GM23248 (cell line): Measurements from ENCODE around the gene RBM8A. TPM values are rescaled to one million over a fixed set of nuclear protein-coding genes. Genes with fewer than 3 reads are reported as not detected.
A peak's percentile ranks its signal among the peaks of the same experiment; 100 is the strongest.

Experiments used
- DNase-seq: peaks from one replicate; pipeline ENCODE4 v3.0.0-alpha.2; 2015
- H2AFZ ChIP-seq: fragments of 200-600 bp; sonication (generic); 2 replicates; pipeline ENCODE4 v1.6.1; 2016; ENCODE audit warnings: antibody characterized with exemption
- H3F3A ChIP-seq: fragments of 200-600 bp; sonication (generic); 2 replicates; pipeline ENCODE4 v1.6.1; 2016; ENCODE audit warnings: mild to moderate bottlenecking, antibody characterized with exemption, mixed run types; ENCODE audit not compliant: insufficient read depth
- H3K27ac ChIP-seq: fragments of 200-600 bp; sonication (generic); 2 replicates; pipeline ENCODE4 v1.5.1; 2016; ENCODE audit warnings: mild to moderate bottlenecking
- H3K27me3 ChIP-seq: fragments of 200-600 bp; sonication (generic); replicated peaks from 2 replicates; pipeline ENCODE4 v1.6.1; 2016; ENCODE audit warnings: mild to moderate bottlenecking; ENCODE audit not compliant: insufficient read depth
- H3K36me3 ChIP-seq: fragments of 200-600 bp; sonication (generic); 2 replicates; pipeline ENCODE4 v1.6.1; 2016; ENCODE audit warnings: low read depth, mild to moderate bottlenecking
- H3K4me1 ChIP-seq: fragments of 200-600 bp; sonication (generic); 2 replicates; pipeline ENCODE4 v1.6.1; 2016; ENCODE audit warnings: mild to moderate bottlenecking; ENCODE audit not compliant: insufficient read depth
- H3K4me2 ChIP-seq: fragments of 200-600 bp; sonication (generic); one replicate; pipeline ENCODE4 v1.6.1; 2016; ENCODE audit warnings: mild to moderate bottlenecking; ENCODE audit not compliant: unreplicated experiment
- H3K4me3 ChIP-seq: fragments of 200-600 bp; sonication (generic); 2 replicates; pipeline ENCODE4 v1.5.1; 2016; ENCODE audit warnings: mild to moderate bottlenecking
- H3K79me2 ChIP-seq: fragments of 200-600 bp; sonication (generic); 2 replicates; pipeline ENCODE4 v1.6.1; 2016; ENCODE audit warnings: mild to moderate bottlenecking; ENCODE audit not compliant: insufficient read depth
- H3K9ac ChIP-seq: fragments of 200-600 bp; sonication (generic); 2 replicates; pipeline ENCODE4 v1.6.1; 2016; ENCODE audit warnings: mild to moderate bottlenecking
- H3K9me2 ChIP-seq: fragments of 200-600 bp; sonication (generic); 2 replicates; pipeline ENCODE4 v1.6.1; 2016; ENCODE audit warnings: mixed run types, mild to moderate bottlenecking, moderate library complexity; ENCODE audit not compliant: insufficient read depth
- H3K9me3 ChIP-seq: fragments of 200-600 bp; sonication (generic); one replicate; pipeline ENCODE4 v1.6.1; 2017; ENCODE audit warnings: low read depth
- H4K20me1 ChIP-seq: fragments of 200-600 bp; sonication (generic); 2 replicates; pipeline ENCODE4 v1.6.0; 2016; ENCODE audit not compliant: insufficient read depth
- EZH2 ChIP-seq: fragments of 200-600 bp; sonication (generic); IDR thresholded peaks from 2 replicates; pipeline ENCODE4 v1.6.1; 2018; ENCODE audit warnings: antibody characterized with exemption, mild to moderate bottlenecking; ENCODE audit not compliant: insufficient read depth, poor library complexity, severe bottlenecking
- EZH2phosphoT487 ChIP-seq: fragments of 200-600 bp; sonication (generic); IDR thresholded peaks from 2 replicates; pipeline ENCODE4 v1.6.1; 2018; ENCODE audit warnings: antibody characterized with exemption, moderate library complexity, mild to moderate bottlenecking, low read depth; ENCODE audit not compliant: insufficient read depth
- WGBS, 2 experiments: methylation state at CpG; one replicate each; pipeline ENCODE4 v1.1.6; 2015 to 2017; ENCODE audit warnings: low lambda C conversion rate in 2 of 2, low coverage in 1 of 2; ENCODE audit errors: missing lambda C conversion rate in 2 of 2; 5-methylcytosine and 5-hydroxymethylcytosine counted together
- in situ Hi-C: fragments of 300-500 bp; cut with MboI; formaldehyde crosslinking; loops from 2 replicates; pipeline ENCODE4 v1.15.0; 2020
- polyA plus RNA-seq: library from polyadenylated mRNA; unstranded; fragments of >200 nt; fragmentation: Nextera tagmentation; extraction: Ambion mirVana; gene quantifications from 2 replicates; pipeline ENCODE4 v1.2.1, GENCODE V29; 2016
- total RNA-seq: library from RNA; depleted of rRNA; stranded (reverse); fragments of >200 nt; shearing (Covaris generic); gene quantifications from 2 replicates; pipeline ENCODE4 v1.2.3, GENCODE V29; 2014

Gene RBM8A
- total and polyA plus RNA-seq, 2 experiments from 2014 or later: 112 to 204 TPM

DNA sequence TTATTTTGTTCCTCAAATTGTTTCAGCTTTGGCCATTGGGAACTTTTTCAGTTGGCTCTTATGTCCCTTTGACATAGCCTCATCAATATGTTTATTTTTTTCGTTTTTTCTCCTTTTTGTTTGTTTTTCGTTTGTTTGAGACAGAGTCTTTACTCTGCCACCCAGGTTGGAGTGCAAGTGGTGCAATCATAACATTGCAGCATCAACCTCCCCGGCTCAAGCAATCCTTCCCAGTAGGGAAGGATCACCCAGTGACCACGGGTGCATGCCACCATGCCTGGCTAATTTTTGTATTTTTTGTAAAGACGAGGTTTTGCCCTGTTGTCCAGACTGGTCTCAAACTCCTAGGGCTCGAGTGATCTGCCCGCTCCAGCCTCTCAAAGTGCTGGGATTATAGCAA lies 45.3 kb upstream of the RBM8A start:
- Histone ChIP-seq H3K4me3 (no peak overlapping the region), H3K36me3 (no peaks in the 10 kb centered on the region), H3K9me3 (no peaks in the 10 kb centered on the region), H3K79me2 (no peaks in the 10 kb centered on the region), H3F3A (peaks cover 13% of the 10 kb centered on the region; the same call in 1 of the 2 replicates), H3K27me3 (no peaks in the 10 kb centered on the region), H3K9me2 (no peaks in the 10 kb centered on the region), H2AFZ (no peak overlapping the region), H4K20me1 (no peaks in the 10 kb centered on the region), H3K9ac (no peak overlapping the region), H3K27ac (no peak overlapping the region), H3K4me2 (no peak overlapping the region), H3K4me1 (peaks cover 10% of the 10 kb centered on the region)
- TF ChIP-seq EZH2phosphoT487 (no peak), EZH2 (no peak)
- no peak for DNase-seq
- in situ Hi-C loops: no loop called here
- WGBS, 2 experiments: 62 to 65% methylated on average over 7 of the region's 7 CpGs

DNA sequence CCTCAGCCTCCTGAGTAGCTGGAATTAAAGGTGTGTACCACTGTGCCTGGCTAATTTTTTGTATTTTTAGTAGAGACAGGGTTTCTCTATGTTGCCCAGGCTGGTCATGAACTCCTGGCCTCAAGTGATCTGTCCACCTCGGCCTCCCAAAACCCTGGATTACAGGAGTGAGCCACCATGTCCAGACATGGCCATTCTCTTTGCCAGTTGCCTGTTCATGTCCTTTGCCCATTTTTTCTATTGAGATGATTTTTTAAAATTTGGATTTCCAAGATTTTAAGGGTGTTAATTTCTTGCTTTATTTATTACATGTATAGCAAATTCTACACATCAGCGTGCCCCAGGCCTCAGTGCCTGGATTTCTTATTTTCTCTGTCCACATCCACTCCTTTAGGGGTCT lies 40.0 kb upstream of the RBM8A start:
- Histone ChIP-seq H3K9ac (no peak overlapping the region), H3K9me3 (no peaks in the 10 kb centered on the region), H3K4me2 (no peak overlapping the region), H4K20me1 (no peaks in the 10 kb centered on the region), H3K79me2 (peaks cover 7% of the 10 kb centered on the region; the same call in 1 of the 2 replicates), H2AFZ (no peak overlapping the region), H3K4me1 (peaks cover 23% of the 10 kb centered on the region), H3K9me2 (no peaks in the 10 kb centered on the region), H3K4me3 (no peak overlapping the region), H3F3A (peaks cover 30% of the 10 kb centered on the region), H3K36me3 (no peaks in the 10 kb centered on the region), H3K27me3 (no peaks in the 10 kb centered on the region), H3K27ac (no peak overlapping the region)
- WGBS, 2 experiments: 84 to 95% methylated on average over 2 of the region's 2 CpGs
- no peak for TF ChIP-seq EZH2
- in situ Hi-C loops: no loop called here
- no peak for DNase-seq

DNA sequence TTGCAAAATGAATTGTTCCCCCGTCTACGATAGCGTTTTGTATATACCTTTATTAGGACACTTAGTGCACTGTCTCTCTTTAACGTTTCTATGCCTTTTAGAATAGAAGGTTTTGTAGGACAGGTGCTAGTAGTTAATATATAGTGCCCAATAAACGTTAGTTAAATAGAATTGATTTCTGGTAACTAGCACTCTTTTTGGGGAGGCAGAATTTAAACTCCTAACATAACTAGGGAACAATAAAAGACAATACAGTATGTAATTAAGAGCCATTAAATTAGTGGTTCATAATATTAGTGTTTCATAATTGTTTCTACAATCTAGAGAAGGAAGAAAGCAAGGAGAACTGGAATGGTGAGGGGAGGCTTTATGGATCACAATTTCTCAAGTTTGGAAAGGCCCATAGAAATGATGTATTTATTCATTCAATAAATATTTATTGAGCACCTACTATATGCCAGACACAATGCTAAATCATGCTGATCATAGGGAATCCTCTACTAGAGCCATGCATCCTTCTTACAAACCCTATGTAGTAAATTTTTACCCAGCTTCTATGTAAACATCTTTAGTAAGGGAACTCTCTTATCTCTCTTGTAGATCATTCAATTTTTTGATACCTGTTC lies 37.9 kb upstream of the RBM8A start:
- Histone ChIP-seq H3K4me1 (peaks cover 23% of the 10 kb centered on the region), H2AFZ (peak overlapping the region; percentile 87), H3K4me2 (peak overlapping the region; percentile 97), H3K9me3 (no peaks in the 10 kb centered on the region), H4K20me1 (no peaks in the 10 kb centered on the region), H3F3A (peaks cover 30% of the 10 kb centered on the region), H3K79me2 (peaks cover 7% of the 10 kb centered on the region; the same call in 1 of the 2 replicates), H3K36me3 (no peaks in the 10 kb centered on the region), H3K4me3 (peak overlapping the region; percentile 92), H3K9ac (peak overlapping the region; percentile 78), H3K9me2 (no peaks in the 10 kb centered on the region), H3K27me3 (no peaks in the 10 kb centered on the region), H3K27ac (no peak overlapping the region)
- in situ Hi-C loops: no loop called here
- DNase-seq: no peak
- 1% methylated on average over 5 of the region's 5 CpGs for WGBS, 2 experiments
- TF ChIP-seq EZH2 (no peak), EZH2phosphoT487 (no peak)

DNA sequence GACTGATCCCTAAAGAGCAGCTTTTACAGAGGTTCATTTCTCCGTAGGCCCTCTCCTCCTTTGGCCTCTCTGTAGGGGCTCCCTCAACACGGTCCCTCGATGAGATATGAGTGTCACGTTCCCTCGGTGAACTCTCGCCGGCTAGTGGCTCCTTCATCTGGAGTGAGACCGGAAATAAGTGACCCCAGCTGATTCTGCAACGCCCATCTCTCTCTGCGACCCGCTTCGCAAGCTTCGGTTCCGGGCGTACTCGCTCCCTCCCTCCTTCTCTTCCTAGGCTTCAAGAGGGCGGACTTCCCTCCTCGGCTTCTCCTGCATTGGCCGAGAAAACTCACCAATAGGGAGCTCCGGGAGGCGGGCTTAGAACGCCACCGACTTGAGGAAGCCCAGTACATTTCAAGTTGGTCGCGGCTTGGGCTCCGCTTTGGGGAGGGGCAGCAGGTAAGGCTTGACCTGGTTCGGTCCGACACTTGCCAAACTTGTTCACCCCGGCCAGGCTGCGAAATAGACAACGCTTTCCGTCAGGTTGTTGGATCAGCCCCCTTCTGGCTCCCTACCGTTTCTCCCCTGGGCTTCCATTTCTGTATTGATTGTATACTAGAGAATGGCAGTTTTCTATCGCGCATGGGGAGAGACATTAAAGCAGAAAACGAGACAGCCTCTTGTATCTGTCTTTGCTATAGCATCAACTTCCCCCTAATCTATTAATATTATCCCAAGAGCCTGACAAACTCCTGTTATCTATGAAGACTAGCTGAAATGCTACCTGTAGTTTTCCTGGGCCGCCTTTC lies 37.2 kb upstream of the RBM8A start, which contains the start of the genes ANKRD34A and POLR3GL:
ANKRD34A (minus strand) TSS at position 248 of the 791 bp plus-strand sequence. CDS start 2,816 bp downstream, outside the sequence.
POLR3GL (plus strand) TSS at position 363 of the 791 bp plus-strand sequence. CDS start 10,176 bp downstream, outside the sequence.
- in situ Hi-C loops: no loop called here
- Histone ChIP-seq H3K4me1 (peaks cover 23% of the 10 kb centered on the region), H3K9me2 (no peaks in the 10 kb centered on the region), H2AFZ (peak within 1 kb of the TSS; percentile 87), H3K27ac (peak within 1 kb of the TSS; percentile 69), H3K79me2 (peaks cover 7% of the 10 kb centered on the region; the same call in 1 of the 2 replicates), H3F3A (peaks cover 35% of the 10 kb centered on the region), H3K4me3 (peak within 1 kb of the TSS; percentile 92), H4K20me1 (no peaks in the 10 kb centered on the region), H3K4me2 (peak within 1 kb of the TSS; percentile 97), H3K9me3 (no peaks in the 10 kb centered on the region), H3K36me3 (no peaks in the 10 kb centered on the region), H3K27me3 (no peaks in the 10 kb centered on the region), H3K9ac (peak within 1 kb of the TSS; percentile 78)
- peak; percentile 96 for DNase-seq
- WGBS, 2 experiments: 2% methylated on average over 37 of the region's 37 CpGs
- TF ChIP-seq EZH2: no peak
- no peak for TF ChIP-seq EZH2phosphoT487
